ENCODE data around the gene CCDC121.
"Not testable (repeated sequence)": the region's sequence is repeated elsewhere in the genome, so short reads cannot be mapped to it uniquely, and the experiment has no call there.

The CCDC121 gene

DNA sequence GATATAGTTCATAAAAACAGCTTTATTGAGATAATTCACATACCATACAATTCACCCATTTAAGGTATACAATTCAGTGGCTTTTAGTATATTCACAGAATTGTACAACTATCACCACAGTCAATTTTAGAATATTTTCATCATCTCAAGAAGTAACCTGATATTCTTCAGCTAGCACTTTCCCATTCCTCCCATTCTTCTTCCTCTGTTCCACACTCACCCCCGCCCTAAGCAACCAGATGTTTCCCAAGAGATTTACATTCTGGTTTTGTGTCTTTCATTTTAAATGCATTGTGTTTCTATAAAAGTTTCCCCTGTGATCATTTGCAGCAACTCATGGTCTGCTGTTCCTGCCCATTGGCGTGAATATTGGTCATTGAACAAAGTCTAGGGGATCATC lies 5.5 kb upstream of the CCDC121 start:
- DNase-seq: no peak

DNA sequence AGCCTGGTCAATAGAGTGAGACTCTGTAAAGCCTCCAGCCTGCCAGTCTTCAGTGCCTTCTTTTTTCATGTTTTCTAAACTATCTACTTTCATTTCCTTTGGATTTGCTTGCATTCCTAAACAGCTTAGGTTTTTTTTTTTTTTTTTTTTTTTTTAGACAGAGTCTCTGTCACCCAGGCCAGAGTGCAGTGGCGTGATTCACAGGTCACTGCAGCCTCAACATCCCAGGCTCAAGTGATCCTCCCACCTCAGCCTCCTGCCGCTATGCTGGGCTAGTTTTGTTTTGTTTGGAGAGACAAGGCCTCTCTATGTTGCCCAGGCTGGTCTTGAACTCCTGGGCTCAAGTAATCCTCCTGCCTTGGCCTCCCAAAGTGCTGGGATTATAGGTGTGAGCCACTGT lies 1.4 kb upstream of the CCDC121 start:
- DNase-seq: not testable (repeated sequence)

DNA sequence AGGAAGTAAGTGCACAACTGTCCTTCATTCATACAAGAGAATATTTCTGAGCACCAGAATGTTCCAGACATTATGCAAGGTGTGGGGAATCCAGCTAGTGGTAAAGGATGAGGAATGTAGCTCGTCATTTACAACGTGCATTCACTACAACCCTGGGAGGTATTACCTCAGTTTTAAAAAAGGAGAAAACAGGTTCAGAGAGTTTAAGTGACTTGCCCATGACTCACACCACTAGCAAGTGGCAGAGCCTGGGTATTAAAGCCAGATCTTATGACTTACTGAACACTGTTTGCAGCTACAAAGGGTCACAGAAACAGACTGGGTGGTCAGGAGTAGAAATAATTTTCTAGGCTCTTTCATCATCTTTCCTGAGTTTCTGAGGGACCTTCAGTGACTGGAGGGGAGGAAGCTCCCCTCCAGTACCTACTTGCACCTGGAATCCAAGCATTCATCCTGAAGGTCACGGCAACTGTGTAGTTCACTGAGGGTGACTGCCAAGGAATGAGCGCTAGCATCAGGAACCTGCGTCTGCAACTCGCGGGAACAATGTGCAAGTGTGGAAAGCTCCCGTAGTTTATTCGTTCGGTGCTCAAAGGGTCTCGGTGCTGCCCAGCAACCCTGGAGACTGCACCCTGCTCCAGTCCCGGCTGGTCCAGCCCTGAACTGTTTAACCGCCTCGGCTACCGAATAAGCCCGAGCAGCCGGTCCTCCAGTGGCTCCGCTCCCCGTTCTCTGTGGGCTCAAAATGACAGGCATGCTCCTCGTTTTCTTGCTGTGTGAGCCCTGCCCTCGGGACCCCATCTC lies 647 bp downstream of the CCDC121 start:
- no peak for DNase-seq

DNA sequence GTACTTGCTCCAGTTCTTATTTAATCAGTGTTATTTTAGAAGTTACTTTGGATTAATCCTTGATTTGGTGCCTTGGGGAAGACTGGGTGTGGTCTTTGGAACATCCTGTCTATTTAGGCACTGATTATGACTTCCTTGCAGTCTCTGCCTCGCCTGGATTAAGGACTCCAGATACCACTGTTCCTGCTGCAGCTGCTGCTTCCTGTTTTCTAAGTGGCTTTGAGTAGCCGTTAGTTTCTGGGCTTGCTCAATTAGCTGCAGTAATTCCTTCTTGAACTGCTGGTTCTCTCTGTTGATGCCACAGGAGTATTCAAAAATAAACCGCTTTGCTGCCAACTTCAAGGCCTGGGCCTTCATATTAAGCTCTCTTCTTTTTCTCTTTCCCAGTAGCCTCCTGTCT lies 1.9 kb downstream of the CCDC121 start:
- DNase-seq: peak; percentile 10 to 61

DNA sequence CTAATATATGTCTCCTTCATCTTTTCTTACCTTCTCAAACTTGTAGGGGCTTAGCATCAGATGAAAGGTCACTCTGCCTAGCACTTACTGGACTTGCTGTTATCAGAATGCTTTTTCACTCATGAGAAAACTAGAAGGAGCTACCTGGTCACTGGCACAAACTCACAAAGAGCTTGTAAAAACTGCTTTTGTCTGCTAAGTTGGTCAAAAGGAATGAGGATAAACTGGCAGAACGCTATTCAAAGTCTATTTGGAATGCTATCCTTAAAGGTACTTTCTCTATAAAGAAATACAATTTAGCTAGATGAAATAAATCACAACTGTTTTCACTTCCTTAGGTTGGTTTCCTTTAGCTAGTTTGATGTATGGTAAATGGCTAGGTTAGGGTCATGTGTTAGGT lies 2.5 kb downstream of the CCDC121 start:
- DNase-seq: not testable (repeated sequence)

DNA sequence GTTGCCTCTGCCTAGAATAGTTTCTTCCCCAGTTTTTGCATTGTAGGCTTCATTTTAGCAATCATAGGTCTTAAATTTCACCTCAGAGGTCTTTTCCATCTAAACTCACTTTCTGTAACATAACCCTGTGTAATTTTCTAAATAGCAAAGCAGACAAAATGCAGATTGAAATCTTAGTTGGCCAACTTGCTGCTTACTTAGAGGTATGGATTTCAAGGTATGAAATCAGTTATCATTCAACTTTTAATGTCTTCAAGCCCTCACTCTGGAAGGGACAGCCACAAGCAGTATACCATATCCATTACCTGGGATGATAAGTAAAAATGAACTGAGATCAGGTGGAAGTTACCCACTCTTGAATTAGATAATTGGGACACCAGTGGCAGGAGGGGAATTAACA lies 3.9 kb downstream of the CCDC121 start:
- no peak for DNase-seq

DNA sequence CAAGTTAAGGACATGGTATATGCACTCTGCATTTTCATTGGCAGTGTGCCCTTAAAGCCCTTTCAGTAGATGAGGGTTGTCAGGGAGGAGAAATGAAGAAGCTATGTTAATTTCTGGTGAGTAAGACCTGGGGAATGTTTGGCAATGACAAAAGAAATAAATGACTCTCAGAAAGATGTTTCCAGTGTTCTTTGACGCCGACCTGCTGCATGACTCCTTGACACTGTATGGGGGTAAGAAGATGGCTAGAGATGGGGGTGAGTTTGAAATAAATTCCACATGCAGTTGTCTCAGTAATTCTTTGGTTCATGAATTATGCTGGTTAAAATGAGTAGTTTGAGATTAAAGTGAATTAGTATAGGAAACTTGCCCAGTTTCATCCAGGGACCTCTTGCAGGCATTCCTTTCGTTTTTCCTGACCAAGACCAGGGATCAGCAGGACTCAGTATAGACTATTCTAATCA lies 5.9 kb downstream of the CCDC121 start:
- DNase-seq: no peak

DNA sequence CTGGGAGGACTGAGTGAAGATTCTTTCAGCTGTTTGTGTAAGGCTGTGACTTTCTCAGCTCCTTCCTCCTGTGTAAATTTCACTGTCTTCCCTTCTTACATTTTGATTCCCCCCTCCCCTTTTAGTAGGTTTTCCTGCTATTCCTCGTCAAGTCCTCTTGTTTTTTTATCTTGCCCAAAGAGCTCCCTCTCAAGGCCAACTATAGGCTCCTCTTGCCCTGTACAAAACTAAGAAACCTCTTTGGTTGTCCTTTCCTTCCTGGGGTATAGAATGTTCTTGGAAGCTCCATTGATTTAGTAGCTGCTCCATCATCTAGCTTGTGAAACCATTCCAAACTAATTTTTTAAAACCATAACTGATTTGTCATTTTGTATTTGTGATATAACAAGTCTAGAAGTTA lies 7.3 kb downstream of the CCDC121 start:
- DNase-seq: no peak

DNA sequence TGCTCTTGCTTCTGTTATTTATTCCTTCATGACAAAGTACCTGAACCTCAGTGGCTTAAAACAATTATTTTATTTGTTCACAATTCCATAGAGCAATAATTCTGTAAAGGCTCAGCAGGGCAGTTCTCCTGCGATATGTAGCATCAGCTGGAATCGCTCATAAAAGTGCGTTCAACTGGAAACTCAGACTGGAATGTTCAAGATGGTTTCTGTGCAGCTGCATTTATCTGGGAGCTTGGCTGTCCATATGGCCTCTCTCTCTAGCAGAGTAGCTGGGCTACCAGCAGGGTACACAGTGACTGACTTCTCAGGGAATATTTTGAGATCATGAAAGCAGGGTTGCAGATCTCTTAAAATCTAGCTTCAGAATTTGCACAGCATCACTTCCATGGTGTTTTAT lies 13.5 kb downstream of the CCDC121 start:
- no peak for DNase-seq

DNA sequence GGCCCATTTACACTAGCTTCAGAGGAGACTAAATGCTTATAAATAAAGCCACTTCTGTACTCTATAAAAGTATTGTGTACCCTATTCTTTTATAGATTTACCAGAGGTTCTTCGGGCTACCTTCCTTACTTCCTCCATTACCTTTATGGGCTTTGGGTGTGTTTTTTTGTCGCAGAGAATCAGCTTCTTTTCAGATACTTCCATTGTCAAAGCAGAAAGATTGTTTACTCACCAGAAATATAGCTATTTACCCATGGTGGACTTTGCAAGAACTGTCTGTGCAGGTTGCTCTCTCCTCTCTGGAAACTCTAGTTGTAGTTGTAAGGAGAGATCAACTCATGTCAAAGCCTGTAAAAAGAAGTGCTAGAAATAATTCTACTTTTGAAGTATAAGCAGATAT lies 14.8 kb downstream of the CCDC121 start:
- no peak for DNase-seq

DNA sequence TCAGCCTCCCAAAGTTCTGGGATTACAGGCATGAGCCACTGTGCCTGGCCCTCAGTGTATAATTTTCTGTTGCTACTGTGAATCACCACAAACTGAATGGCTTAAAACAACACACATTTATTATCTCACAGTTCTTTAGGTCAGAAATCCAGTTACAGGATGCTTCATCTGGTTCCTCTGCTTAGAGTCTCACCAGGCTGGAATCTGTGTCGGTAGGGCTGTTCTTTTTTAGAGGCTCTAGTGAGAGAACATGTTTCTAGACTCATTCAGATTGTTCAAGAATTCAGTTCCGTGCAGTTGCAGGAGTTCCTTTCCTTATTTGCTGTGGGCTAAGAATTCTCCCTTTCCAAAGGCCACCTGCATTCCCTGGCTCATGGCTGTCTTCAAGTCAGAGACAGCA lies 22.2 kb downstream of the CCDC121 start:
- DNase-seq: no peak

DNA sequence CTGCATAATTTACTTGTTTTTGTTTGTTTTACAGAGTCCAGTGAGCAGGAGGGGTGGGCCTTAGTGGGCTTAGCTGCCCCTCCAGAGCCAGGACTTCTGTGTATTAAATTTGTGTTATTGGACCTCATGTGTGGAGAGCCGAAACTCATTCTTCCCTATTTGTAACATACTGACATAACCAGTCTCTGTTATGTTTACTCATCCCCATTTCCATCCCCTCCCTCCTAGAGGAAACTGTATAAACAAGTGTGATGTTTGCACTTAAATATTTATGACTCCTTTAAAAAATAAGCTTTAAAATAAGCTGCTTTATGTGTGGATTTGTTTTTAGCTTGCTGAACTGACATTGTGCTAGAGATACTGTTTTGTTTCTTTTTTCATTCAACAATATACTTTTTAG lies 32.2 kb downstream of the CCDC121 start:
- DNase-seq: no peak

DNA sequence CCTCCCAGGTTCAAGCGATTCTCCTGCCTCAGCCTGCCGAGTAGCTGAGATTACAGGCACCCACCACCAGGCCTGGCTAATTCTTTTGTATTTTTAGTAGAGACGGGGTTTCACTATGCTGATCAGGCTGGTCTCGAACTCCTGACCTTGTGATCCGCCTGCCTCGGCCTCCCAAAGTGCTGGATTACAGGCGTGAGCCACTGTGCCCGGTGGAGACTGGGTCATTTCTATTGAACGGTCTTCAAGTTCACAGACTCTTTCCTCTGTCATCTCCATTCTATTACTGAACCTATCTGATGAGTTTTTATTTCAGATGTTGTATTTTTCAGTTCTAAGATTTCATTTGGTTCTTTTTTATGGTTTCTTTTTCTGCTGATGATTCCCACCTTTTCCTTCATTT lies 33.4 kb downstream of the CCDC121 start:
- DNase-seq: not testable (repeated sequence)

DNA sequence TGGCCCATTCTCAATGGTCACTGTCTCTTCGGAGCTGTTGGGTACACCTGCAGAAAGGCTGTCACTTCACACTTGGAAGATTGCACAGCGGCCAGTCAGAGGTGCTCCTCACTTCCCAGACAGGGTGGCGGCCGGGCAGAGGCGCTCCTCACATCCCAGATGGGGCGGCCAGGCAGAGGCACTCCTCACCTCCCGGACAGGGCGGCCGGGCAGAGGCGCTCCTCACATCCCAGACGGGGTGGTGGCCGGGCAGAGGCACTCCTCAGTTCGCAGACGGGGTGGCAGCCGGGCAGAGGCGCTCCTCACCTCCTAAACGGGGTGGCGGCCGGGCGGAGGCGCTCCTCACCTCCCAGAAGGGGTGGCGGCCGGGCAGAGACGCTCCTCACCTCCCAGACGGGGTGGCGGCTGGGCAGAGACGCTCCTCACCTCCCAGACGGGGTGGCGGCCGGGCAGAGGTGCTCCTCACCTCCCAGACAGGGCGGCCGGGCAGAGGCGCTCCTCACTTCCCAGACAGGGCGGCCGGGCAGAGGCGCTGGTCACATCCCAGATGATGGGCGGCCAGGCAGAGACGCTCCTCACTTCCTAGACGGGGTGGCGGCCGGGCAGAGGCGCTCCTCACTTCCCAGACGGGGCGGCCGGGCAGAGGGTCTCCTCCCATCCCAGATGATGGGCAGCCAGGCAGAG lies 34.6 kb downstream of the CCDC121 start:
- DNase-seq: not testable (repeated sequence)

DNA sequence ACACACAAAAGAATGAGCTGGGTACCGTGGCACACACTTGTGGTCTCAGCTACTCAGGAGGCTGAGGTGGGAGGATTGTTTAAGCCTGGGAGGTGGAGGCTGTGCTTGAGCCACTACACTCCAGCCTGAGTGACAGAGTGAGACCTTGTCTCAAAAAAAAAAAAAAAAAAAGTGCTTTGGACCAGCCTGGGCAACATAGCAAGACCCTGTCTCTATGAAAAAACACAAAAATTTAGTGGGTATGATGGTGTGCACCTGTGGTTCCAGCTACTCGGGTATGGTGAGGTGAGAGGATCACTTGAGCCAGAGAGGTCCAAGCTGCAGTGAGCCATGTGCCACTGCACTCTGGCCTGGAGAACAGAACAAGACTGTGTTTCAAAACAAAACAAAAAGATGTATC lies 35.6 kb downstream of the CCDC121 start:
- DNase-seq: no peak

DNA sequence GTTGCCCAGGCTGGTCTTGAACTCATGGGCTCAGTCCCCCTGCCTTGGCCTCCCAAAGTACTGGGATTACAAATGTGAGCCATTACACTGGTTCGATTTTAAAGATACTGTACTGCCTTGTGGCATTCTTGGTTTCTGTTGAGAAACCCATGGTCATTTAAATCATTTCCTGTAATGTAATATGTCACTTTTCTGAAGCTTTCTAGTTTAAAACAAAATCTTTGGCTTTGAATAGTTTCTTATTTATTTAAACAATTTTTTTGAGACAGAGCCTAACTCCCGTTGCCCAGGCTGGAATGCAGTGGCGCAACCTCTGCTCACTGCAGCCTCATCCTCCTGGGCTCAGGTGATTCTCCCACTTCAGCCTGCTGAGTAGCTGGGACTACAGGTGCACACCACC lies 37.1 kb downstream of the CCDC121 start:
- no peak for DNase-seq

DNA sequence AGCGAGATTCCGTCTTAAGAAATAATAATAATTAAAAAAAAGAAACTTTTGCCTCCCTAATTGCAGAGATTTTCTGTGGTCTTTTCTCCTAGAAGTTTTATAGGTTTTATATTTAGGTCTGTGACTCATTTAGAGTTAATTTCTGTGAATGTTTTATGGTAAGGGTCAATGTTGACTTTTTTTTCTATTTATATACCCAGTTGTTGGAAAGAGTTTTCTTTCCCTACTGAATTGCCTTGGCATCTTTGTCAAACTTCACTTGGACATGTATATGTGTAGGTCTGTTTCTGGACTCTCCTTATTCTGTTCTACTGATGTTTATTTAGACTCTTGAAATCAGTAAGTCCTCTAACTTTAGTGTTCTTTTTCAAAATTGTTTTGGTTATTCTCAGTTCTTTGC lies 40.5 kb downstream of the CCDC121 start:
- no peak for DNase-seq

DNA sequence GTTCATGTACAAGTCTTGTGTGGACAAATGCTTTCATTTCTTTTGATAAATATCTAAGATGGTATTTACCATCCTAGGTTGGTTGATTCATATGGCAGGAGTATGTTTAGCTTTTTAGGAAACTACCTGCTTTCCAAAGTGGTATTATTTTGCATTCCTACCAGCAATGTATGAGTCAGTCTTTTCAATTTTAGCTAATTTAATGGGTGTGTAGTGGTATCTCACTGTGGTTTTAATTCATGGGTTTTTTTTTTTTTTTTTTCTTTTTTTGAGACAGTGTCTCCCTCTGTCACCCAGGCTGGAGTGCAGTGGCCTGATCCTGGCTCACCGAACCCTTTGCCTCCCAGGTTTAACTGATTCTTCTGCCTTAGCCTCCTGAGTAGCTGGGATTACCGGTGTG lies 41.8 kb downstream of the CCDC121 start:
- no peak for DNase-seq

DNA sequence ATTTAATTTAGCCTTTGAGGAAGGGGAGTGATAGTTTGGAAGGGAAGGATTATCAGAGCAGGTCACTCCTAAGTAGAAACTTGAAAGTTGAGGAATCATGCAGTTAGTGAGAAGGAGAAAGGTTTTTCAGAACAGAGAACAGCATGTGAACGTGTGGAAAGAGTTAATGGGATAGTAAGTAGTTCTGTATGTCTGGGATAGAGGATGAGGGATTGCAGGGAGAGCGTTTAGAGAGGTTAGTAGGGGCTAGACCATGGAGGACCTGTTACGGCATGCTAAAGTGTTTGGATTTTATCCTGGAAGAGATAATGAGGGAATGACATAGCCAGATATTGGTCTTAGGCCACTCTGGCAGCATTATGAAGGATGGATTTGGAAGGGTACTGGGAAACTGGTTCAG lies 44.2 kb downstream of the CCDC121 start:
- no peak for DNase-seq

DNA sequence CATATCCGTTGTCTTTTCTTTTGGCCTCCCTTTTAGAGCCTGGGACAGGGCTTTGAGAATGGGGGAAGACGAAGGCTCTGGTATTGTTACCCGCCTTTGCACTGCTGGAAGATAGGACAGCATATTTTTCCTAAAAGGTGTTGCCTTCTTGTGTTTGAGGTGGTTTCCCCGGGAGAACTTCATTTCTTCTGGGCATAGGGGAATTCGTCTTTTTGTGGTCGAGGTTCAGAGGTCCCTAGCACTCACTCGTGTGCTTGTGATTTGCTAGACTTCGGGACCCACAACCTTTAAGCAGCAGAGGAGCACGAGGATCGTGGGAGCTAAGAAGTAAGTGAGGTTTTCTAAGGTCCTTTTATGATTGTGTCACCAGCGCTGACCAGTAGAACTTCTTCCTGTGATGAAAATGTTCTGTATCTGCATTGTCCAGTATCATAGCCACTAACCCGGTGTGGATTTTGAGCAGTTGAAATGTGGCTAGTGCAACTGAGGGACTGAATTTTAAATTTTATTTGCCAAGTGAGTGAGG lies 45.4 kb downstream of the CCDC121 start:
- no peak for DNase-seq

DNA sequence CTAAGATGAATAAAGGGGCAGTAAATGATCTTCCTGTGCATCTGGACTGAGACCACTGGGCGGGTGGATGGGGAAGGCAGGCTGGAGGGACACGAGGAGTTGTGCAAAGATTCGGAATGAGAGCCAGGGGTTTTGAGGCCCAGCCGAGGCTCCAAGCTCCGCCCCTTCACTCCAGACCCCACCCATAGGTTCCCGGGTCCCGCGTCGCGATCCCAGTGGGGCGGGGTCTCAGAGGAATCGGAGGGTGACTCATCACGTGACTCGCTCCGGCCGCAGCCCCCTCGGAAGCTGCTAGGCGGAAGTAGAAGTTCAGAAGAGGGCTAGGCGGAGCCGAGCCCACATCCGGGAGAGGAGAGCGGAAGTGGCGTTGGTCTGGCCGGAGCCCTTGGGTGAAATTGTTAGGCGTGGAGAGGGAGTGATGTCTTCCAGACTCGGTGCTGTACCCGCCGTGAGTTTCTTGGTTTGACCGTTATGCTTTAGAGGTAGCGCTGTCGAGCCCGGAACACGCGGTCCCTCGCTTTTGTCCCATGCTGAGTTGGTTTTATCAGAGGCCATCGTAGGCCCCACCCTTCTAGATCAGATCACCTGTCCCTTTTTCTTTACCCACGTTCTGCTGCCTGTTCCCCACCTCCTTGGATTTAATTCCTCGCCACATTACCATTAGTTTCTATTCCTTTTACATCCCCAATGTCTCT lies 46.0 kb downstream of the CCDC121 start, which contains the start of gene ZNF512:
Gene ZNF512, plus strand, starts transcription at position 348 of the 695 bp plus-strand sequence. Its CDS starts 71 bp downstream, at position 419.
- peak; percentile 97 to 98 for DNase-seq

DNA sequence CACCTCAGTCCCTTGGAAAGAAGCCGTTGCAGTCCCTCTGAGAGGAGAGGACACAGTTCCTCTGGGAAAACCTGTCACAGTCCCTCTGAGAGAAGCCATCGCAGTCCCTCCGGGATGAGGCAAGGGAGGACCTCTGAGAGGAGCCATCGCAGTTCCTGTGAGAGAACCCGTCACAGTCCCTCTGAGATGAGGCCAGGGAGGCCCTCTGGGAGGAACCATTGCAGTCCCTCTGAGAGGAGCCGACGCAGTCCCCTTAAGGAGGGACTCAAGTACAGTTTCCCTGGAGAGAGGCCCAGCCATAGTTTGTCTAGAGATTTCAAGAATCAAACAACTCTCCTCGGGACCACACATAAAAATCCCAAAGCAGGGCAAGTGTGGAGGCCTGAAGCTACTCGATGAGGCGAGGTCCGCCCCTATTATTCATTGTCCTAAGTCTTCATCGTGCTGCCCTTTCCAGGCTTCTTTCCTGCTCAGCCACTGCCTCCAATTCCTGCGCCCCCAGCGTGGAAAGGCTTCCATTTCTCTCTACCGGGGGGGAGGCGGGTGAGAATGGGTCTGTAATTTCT lies 46.6 kb downstream of the CCDC121 start:
- DNase-seq: no peak

Measured in NCI-H524 (cell line).